Activated CD8-positive, alpha-beta memory T cell treated with anti-CD3 and anti-CD28 coated beads for 1 hour (primary cell): ENCODE results near the gene TMEM151B.
"Not testable (repeated sequence)": the region's sequence is repeated elsewhere in the genome, so short reads cannot be mapped to it uniquely, and the experiment has no call there.

Experiments used
- DNase-seq, 2 donors: peaks; one replicate each; pipeline ENCODE4 v3.0.0-alpha.2; 2020; ENCODE audit warnings: low read depth in 1 of 2; ENCODE audit errors: extremely low read depth in 1 of 2

Gene TMEM151B

DNA sequence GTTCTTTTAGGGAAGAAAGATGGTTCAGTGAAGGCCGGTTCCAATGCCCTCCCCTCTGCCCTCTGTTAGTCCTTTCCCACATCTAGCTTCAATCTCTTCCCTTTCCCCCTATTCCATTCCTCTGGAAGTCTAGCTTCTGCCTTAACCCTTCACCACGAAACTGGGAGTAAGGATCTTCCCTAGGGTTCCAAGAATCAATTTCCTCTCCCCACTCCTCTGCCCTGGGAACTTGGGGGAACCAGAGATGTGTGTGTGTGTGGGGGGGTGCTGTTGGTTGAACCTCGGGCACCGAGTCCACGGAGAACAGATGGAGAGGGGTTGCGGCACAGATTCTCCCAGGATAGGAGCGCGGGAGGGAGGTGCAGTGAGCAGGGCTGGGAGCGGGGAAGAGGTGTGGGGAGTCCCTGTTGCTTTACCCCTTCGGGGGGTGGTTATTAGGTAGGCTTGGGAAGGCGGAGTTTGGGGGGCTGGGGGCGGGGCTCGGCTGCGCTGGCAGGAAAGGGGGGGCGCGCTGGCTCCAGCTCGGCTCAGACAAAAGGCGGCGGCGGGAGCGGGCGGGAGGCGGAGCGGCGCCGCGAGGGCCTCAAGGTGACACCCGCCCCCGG is at the start of gene TMEM151B:
TSS of gene TMEM151B (plus strand) at position 530 of the 605 bp plus-strand sequence. CDS start 293 bp downstream, outside the sequence.
- no peak for DNase-seq

DNA sequence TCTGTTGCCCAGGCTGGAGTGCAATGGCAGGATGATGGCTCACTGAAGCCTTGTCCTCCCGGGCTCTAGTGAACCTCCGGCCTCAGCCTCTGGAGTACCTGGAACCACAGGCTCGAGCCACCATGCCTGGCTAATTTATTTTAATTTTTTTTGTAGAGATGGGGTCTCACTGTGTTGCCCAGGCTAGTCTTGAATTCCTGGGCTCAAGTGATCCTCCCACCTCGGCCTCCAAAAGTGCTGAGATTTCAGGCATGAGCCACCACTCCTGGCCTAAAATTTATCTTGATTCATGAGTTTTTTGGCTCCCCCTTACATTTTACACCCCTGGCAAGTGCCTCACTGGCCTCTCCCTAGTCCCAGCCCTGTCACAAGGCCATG is 49.3 kb upstream of the TMEM151B start:
- DNase-seq: no peak

DNA sequence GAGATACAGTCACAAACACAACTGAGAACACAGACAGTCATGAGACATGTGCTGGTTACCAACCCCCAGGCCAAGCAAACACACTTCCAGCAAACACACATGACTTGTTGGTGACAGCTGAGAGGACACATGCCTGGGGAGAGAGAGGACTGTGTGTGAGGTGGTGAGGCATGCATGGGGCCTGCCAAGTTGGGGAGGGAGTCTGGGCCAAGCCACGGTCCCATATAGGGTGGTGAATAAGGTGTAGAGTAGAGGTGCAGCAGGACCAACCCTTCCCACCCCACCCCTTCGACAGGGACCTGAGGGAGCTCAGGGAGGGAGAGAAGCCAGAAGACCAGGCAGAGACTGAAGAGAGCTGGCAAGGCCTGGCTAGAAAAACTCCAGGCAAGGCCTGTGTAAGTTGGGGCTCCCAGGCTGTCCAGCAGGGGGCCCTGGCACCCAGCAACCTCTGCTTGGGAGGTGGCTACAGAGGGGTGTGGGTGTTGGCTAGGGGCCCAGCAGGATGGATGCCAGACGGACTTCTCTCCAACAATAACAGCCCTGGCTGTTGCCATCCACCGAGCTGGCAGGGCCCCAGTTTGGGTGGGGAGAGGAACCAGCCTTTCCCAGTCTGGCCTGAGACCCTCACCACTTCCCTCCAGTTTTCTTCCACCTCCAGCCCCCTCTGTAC is 48.8 kb upstream of the TMEM151B start:
- peak in 1 of 2 donors; percentile 50 for DNase-seq

DNA sequence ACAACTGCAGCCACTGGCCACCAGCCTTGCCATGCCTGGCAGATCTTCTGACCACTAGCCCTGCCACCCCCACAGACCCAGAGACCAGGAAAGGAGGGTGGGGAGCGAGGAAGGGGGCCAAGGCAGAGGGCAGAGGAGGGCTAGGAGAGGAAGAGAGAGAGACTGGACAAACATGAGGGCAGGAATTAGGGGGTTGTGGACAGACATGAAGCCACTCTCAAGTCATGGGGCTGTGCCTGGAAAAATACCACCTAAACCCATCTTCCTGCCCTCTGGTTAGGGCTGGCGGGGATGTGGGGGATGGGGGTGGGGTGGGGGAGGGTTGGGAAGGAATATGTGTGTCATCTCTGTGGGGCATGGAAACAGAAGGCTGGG is 48.3 kb upstream of the TMEM151B start:
- no peak for DNase-seq

DNA sequence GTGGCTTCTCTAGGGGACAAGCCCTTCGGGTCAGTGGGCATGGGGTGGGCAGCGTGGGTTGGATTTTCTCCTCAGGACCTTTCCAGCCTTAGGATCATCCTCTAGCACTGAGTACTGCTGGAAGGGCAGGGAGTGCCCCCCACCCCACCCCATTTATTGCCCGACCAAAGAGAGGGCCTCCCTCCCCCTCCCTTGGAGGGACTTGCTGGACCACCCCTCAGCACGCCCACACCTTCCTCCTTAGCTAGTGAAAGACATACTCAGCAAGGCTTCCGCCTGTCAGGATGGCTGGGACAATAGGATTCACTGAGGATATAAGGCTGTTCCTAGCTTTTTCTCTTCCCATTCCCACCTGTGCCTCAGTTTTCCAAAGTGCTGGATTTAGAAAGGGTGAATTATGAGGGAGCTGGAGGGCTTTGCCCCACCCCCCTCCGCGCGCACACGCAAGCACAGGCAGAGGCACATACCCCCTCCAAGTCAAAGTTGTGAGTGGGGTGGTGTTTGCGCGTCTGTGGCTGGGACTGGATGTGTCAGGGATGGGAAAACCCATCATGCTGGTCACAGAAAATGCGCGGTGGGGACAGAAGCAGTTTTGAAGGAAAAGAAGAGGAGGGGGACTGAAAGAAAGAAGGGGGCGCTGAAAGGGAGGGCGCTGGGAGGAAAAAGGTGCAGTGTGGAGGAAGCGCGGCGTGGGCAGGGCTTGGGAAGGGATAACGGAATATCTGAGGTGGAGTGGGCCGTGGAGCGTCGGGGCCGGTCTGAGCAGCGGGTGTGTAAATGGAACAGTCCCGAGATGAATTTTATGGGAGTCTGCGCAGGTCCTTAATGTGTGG is 47.5 kb upstream of the TMEM151B start:
- no peak for DNase-seq

DNA sequence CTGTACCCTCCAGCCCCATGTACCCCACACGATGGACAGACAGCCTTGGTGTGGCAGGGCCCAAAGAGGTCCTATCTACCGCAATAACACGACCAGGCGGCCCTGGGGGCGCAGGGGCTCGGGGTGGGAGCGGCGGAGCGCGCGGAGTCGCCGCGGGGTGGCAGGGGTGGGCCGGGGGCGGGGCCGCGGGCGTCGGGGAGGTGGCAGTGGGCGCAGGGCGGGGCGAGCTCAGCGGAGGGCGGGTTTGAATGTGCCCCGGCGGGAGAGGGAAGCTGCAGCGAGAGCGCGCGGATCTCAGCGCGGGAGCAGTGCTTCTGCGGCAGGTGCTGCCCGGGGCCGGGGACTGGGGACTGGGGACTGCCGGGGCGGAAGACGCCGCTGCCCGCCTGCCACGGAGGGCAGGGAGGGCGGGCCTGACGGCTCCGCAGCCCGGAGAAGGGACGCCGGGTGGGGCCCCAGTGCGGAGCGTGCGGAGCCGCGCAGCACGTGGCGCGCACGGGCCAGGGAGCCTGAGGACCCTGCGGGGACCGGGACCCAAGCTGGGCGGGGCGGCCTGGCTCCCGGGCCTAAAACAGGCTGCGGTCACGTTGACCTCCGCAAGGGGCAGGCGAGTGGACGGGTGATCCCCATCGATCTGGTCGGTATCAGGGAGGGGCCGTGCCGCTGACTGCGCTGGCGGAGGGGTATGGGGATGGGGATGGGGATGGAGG is 46.8 kb upstream of the TMEM151B start, which contains the start of gene SLC29A1:
TSS of gene SLC29A1 (plus strand) at position 277 of the 710 bp plus-strand sequence. CDS start 3,719 bp downstream, outside the sequence.
- DNase-seq: peak; percentile 65 to 75

DNA sequence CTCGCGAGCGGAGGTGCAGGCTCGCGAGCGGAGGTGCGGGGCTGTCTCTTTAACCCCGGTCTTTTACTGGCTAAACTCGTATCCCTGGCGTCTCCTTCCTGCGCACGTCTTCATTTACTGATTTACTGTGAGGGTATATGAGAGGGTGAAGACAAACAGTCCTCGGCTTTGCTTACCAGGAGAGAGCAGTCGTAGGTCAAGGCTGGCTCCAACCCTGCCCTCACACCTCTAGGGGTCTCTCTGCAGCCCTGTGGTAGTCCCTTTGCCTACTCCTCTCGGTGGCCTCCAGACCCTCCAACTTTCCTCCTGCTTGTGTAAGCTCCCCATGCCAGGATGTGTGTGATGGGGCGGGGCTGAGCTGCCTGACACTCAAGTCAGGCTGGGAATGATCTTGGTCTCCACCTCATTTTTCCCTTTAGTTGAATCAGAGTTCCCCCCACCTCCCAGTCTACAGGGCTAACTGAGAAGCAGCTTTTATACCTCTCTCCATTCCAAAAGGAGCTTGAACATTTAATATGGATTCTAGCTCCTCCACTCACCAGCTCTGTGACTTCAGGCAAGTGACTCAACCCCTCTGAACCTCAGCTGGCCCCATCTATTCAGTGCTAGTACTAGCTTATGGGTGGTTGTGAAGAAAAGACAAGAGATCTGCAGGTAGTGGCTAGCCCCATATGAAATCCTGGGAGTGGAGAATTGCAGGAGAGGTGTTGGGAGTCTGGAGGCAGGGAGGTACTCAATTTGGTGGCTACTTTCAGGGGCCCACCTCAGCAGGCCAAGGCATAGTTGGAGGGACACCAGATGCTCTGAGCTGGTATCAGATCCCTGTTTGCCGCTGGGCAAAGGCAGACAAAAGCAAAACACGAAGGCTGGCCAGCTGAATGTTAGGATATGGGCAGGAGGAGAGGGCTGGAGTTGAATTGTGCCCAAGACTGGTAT is 46.0 kb upstream of the TMEM151B start:
- DNase-seq: no peak

DNA sequence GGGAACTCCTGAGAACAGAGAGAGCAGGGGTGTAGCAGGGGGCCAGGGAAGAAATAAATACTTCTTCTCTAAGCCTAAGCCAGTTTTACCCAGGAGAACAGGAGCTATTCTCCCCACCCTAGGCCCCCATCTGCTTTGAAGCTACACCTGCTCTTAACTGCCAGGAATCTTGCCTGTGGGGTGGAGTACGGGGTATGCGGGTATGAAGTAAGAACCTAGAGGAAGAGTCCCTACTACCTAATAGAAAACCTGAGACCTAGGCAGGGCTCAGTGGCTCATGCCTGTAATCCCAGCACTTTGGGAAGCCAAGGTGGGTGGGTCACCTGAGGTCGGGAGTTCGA is 45.3 kb upstream of the TMEM151B start:
- no peak for DNase-seq

DNA sequence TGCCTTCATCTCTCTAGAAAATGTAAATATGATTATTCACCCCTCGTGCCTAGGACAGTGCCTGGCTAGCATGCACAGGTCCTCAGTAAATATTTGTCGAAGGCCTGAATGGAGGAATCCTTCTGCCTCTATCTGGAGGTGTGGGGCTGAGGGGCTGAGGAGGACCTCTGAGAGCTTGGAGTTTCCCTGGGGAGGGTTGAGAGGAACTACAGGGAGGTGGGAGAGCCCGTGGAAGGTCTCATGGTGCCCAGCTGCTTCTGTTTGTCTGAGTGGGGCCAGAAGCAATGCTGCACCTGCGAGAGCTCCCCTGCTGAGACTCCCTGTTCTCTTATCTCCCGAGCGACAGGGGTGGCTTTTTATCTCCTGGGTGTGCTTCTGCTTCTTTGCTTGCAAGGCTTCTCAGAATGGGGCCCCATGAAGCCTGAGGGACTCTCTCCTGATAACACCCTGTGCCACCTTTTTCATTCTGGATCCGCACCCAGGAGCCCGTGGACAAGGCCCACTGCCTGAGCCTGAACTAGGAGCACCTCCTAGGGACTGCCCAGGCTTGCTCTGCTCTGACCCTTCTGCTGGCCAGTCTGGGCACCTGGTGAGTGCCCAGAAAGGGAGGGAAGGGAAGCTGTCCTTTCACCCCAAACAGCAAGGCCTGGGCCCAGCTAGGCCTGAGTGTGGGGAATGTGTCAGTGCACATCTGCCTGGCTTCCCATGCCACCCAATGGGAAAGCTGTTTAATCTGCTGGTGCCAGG is 44.5 kb upstream of the TMEM151B start:
- DNase-seq: no peak

DNA sequence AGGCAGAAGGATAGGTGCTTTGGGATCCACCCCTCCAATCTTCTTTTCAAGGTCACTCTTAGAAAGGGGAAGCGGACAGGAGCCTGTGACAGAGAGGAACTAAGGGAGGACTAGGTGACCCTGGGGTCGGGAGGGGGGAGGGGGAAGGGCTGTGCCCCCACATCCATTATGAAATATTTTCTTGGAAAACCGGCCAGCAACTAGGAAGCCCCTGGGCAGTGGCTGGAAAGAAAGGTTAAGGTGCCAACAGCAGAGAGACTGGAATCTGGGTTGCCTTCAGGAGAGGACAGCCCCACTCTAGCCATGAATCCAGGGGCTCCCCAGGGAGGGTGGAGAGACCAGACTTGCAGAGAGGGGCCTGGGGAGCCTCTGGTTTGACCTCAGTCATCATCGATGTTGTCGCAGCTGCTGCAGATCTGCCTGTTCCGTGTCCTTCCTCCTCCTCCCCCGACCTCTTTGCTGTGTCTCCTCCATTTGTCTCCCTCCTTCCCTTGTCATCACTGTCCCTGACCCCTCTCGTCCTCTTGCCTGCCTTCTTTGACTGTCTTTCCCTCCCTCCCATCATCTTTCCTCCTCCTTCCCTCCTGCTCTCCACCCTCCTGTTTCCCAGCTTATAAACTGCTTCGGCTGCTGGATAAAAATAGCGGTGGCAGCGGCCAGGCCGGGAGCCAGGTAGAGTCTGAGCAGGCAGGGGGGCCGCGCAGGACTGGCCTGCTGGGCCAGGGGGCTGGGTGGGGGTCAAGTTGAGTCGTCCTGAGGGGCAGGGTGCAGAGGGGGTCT is 43.7 kb upstream of the TMEM151B start:
- no peak for DNase-seq

DNA sequence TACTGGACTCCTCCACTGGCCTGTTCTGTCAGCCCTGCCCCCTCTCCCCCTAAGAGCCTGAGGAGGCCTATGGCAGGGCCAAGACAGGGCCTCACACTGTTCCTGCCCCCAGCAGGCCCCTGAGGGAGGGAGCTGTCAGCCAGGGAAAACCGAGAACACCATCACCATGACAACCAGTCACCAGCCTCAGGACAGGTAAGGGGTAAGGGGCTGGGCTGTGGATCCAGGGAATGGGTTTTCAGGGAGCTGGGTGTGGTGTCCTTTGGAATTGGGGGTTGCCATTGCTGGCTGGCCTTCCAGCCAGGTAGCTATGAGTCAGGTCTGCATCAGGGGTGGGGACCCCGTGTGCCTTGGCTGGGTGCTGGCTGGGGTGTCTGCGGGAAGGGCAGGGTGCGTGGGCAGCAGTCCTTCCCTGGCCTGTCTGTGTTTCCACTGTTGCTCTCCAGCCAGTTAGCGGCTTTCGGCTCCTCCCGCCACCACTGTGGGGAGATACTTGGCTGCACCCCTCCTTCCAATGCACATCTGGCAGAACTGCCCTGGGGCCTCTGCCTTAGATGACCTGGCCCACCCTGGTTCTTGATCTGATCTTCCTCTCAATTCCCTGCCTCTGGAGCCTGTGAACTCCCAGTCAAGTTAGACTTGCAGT is 43.0 kb upstream of the TMEM151B start:
- DNase-seq: no peak

DNA sequence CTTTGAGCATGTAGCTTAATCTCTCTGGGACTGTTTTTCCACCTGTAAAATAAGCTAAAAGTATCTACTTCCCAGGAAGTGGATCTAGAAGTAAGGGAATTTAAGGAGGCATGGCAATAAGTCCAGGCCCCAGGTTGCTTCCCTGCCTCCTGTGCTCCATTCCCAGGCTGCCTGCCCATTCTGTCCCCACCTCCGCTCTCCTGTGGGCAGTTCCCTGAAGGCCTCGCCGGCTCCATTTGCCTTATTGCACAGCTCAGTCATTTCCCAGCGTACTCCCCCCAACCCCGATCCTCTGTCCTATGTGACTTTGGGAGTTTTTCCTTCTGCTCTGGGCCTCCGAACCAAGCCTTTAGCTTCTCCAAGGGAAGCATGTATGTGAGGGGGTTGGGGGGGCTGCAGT is 42.2 kb upstream of the TMEM151B start:
- no peak for DNase-seq

DNA sequence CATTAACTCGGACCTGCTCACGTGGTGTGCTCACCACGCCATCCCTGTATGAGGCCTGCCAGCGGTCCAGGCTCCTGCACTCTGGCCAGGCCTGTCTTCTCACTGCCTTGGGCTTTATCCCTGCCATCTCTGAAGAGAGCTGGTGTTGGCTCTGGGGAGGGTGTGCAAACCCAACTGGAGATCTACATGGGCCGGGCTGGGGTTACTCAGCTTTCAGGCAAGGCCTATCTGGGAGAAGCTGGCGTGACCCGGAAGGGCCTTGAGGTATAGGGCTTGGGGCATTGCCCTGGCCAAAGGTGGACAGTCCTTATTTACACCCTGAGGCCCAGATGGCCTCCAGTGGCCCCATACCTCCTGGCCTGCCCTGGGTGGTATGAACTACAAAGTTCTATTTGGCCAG is 41.8 kb upstream of the TMEM151B start:
- no peak for DNase-seq

DNA sequence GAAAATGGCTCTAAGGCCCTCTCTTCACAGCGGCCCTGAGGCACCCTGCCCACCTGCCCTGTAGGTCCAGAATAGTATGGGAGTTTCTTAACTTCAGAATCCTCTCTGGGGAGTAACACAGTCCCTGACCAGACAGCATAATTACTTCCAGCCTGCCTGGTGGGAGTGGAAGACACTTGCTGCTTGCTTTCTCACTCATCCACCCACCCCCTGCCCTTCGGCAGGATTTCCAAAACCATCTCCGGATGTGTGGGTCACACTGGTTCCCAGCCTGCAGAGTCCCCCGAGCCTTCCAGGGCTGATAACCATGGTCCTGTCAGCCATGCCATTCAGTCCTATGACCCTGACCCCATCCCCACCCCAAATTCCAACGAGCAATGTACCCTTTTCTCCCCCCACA is 41.4 kb upstream of the TMEM151B start:
- no peak for DNase-seq

DNA sequence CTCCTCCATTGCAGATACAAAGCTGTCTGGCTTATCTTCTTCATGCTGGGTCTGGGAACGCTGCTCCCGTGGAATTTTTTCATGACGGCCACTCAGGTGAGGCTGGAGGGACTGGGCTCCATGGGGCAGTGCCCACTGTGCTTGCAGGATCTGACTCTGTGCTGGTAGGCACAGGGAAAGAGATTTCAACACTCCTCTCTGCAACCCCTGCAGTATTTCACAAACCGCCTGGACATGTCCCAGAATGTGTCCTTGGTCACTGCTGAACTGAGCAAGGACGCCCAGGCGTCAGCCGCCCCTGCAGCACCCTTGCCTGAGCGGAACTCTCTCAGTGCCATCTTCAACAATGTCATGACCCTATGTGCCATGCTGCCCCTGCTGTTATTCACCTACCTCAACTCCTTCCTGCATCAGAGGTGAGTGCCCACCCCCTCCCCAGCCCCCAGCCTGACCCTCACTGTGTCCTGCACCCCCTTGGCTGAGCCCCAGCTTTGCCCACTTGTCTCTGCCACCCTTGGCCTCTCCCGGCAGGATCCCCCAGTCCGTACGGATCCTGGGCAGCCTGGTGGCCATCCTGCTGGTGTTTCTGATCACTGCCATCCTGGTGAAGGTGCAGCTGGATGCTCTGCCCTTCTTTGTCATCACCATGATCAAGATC is 40.7 kb upstream of the TMEM151B start:
- DNase-seq: no peak

DNA sequence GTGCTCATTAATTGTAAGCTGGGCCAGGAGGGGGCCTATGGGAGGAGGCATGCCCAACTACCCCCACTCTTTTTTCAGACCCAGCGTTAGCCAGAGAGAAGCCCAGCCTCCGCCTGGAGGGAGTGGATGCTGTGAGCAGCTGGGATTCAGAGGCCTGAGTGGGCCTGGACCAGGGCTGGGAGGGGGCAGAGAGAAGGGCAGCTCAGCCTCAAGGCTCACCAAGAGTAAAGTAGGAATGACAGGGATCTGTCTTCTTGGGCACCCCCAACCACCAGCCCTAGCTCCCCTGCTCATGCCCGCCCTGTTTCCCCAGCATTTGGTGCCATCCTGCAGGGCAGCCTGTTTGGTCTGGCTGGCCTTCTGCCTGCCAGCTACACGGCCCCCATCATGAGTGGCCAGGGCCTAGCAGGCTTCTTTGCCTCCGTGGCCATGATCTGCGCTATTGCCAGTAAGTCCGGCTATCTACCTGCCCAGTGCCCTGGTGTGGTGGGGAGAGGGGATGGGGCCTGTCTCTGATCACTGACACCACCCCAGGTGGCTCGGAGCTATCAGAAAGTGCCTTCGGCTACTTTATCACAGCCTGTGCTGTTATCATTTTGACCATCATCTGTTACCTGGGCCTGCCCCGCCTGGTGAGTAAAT is 40.1 kb upstream of the TMEM151B start:
- no peak for DNase-seq

DNA sequence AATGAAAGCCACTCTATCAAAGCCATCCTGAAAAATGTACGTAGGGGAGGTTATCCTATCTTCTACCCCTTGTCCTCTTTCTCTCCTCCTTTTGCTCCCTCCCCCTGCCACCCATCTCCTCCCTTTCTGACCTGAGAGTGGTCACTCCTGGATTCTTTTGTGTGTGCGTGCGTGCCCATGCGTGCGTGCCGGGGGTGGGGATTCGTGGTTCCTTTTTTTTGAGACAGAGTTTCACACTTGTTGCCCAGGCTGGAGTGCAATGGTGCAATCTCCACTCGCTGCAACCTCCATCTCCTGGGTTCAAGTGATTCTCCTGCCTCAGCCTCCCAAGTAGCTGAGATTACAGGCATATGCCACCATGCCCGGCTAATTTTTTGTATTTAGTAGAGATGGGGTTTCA is 38.8 kb upstream of the TMEM151B start:
- DNase-seq: not testable (repeated sequence)
